Lung (tissue), 12 donors: ENCODE results near the gene MUC2. TPM values are rescaled to one million over a fixed set of nuclear protein-coding genes. Genes with fewer than 3 reads are reported as not detected.

Experiments
- ATAC-seq: fragments of 200-7000 bp; cut with Tn5 transposase; one replicate; pipeline ENCODE4 v1.9.1; 2020; ENCODE audit warnings: moderate number of reproducible peaks; ENCODE audit not compliant: insufficient read depth, low FRiP score
- DNase-seq, 3 donors: peaks; one replicate each; pipeline ENCODE4 v3.0.0-alpha.2; 2013 to 2017
- H3K27ac ChIP-seq, 2 donors: one replicate each; pipeline ENCODE4 v1.5.1; 2013; ENCODE audit warnings: mild to moderate bottlenecking in 2 of 2, moderate library complexity in 2 of 2, control low read depth in 1 of 2, inconsistent platforms in 1 of 2, low read depth in 1 of 2, low read length in 1 of 2
- H3K27me3 ChIP-seq, 3 donors: one replicate each; pipeline ENCODE4 v1.5.1; 2013; ENCODE audit warnings: low read length in 2 of 3; ENCODE audit not compliant: control insufficient read depth in 3 of 3, insufficient read depth in 3 of 3
- H3K36me3 ChIP-seq, 4 donors: one replicate each; pipeline ENCODE4 v1.5.1; 2013; ENCODE audit warnings: low read length in 4 of 4, mild to moderate bottlenecking in 1 of 4, moderate library complexity in 1 of 4; ENCODE audit not compliant: control insufficient read depth in 4 of 4, insufficient read depth in 4 of 4
- H3K4me1 ChIP-seq, 5 donors: one replicate each; pipeline ENCODE4 v1.5.1; 2013; ENCODE audit warnings: low read length in 5 of 5, mild to moderate bottlenecking in 2 of 5, moderate library complexity in 1 of 5; ENCODE audit not compliant: control insufficient read depth in 5 of 5, insufficient read depth in 5 of 5
- H3K4me3 ChIP-seq: one replicate; pipeline ENCODE4 v1.5.1; 2013; ENCODE audit warnings: mild to moderate bottlenecking, control low read depth, moderate library complexity
- H3K9ac ChIP-seq, 2 donors: one replicate each; pipeline ENCODE4 v1.5.1; 2013; ENCODE audit warnings: low read length in 2 of 2, control low read depth in 1 of 2; ENCODE audit not compliant: insufficient read depth in 1 of 2
- H3K9me3 ChIP-seq, 4 donors: one replicate each; pipeline ENCODE4 v1.5.1; 2013; ENCODE audit warnings: low read length in 3 of 4, mild to moderate bottlenecking in 1 of 4, moderate library complexity in 1 of 4; ENCODE audit not compliant: control insufficient read depth in 4 of 4, insufficient read depth in 3 of 4
- WGBS, 2 donors: extraction: QIAGEN DNeasy Blood & Tissue Kit; methylation state at CpG; one replicate each; pipeline ENCODE4 v1.1.7; 2013; 5-methylcytosine and 5-hydroxymethylcytosine counted together
- polyA plus RNA-seq, 2 donors: library from polyadenylated mRNA; stranded (reverse); fragments of 200-250 nt; gene quantifications; one replicate each; pipeline ENCODE4 v1.2.1, GENCODE V29; 2013
- total RNA-seq, 2 donors: library from RNA; depleted of rRNA in 1 of 2; stranded (reverse); fragments of >200 nt in 1 of 2; gene quantifications; one replicate each; pipeline ENCODE4 v1.2.1, GENCODE V29; 2014 to 2021
- TF ChIP-seq, protein P1 (sequence below): IDR thresholded peaks from 2 replicates; pipeline ENCODE4 v1.5.1; 2012; ENCODE audit warnings: mild to moderate bottlenecking; ENCODE audit errors: control extremely low read depth, extremely low read depth
- donor health status: control.
- donor health status: control.
- donor health status: Bipolar disorder and iron deficiency.
- donor health status: healthy.
- donor health status: DM: yes; HTN: yes; CAD: no.

Gene MUC2
- total and polyA plus RNA-seq, 4 donors: 0.03 to 0.43 (median 0.30) TPM

- no peaks in the 10 kb centered on the region for H3K4me1 ChIP-seq
- DNase-seq: no peak
- 87 to 92% methylated on average over 7 of the region's 7 CpGs for WGBS, 2 donors
Measured at GRCh38 chr11:1105183-1105565, 30.5 kb downstream of the MUC2 start.

DNA sequence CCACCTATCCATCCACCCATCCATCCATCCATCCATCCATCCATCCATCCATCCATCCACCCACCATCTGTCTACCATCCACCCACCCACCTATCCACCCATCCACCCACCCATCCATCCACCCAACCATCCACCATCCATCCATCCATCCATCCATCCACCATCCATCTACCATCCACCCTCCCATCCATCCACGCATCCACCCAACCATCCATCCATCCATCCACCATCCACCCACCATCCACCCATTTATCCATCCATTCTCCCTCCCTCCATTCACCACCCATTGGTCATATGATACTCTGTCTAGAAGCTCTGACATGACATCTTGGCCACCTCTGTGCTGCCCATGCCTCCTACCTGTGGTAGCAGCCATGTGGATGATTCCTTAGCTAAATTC lies 31.7 kb downstream of the MUC2 start:
- Histone ChIP-seq H3K4me3 (no peak overlapping the region), H3K4me1 (no peaks in the 10 kb centered on the region), H3K36me3 (no peaks in the 10 kb centered on the region), H3K27ac (no peak overlapping the region), H3K9me3 (peaks cover 0 to 6% (median 0%) of the 10 kb centered on the region in 4 donors), H3K27me3 (no peaks in the 10 kb centered on the region), H3K9ac (no peak overlapping the region)
- ATAC-seq (no peak), DNase-seq (no peak)
- 95 to 98% methylated on average over 1 of the region's 1 CpG for WGBS, 2 donors
- TF ChIP-seq, protein P1, sequence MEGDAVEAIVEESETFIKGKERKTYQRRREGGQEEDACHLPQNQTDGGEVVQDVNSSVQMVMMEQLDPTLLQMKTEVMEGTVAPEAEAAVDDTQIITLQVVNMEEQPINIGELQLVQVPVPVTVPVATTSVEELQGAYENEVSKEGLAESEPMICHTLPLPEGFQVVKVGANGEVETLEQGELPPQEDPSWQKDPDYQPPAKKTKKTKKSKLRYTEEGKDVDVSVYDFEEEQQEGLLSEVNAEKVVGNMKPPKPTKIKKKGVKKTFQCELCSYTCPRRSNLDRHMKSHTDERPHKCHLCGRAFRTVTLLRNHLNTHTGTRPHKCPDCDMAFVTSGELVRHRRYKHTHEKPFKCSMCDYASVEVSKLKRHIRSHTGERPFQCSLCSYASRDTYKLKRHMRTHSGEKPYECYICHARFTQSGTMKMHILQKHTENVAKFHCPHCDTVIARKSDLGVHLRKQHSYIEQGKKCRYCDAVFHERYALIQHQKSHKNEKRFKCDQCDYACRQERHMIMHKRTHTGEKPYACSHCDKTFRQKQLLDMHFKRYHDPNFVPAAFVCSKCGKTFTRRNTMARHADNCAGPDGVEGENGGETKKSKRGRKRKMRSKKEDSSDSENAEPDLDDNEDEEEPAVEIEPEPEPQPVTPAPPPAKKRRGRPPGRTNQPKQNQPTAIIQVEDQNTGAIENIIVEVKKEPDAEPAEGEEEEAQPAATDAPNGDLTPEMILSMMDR: no peak

More at GRCh38 chr11:1105183-1105565, 30.5 kb downstream of the MUC2 start:
- H3K36me3 ChIP-seq: no peaks in the 10 kb centered on the region
- no peak overlapping the region for H3K27ac ChIP-seq
- H3K9ac ChIP-seq: no peak overlapping the region
- TF ChIP-seq, protein P1: no peak
- no peak for ATAC-seq
- peaks cover 0 to 4% (median 0%) of the 10 kb centered on the region in 4 donors for H3K9me3 ChIP-seq
- H3K4me3 ChIP-seq: no peak overlapping the region
- no peaks in the 10 kb centered on the region for H3K27me3 ChIP-seq

GRCh38 chr11:1107316-1108245 lies 32.9 kb downstream of the MUC2 start:
- Histone ChIP-seq H3K4me3 (no peak overlapping the region), H3K9ac (no peak overlapping the region), H3K27me3 (no peaks in the 10 kb centered on the region), H3K9me3 (peaks cover 0 to 6% (median 0%) of the 10 kb centered on the region in 4 donors), H3K4me1 (no peaks in the 10 kb centered on the region), H3K27ac (no peak overlapping the region), H3K36me3 (no peaks in the 10 kb centered on the region)
- TF ChIP-seq, protein P1: no peak
- DNase-seq (no peak), ATAC-seq (no peak)
- WGBS, 2 donors: 79 to 90% methylated on average over 31 to 32 of the region's 32 CpGs
